Superior temporal gyrus (tissue), 1 donor: Measurements from ENCODE around the gene ATP11C.
A peak's percentile ranks its signal among the peaks of the same experiment; 100 is the strongest.

Experiments used
- DNase-seq: peaks from one replicate; pipeline ENCODE4 v3.0.0-alpha.2; 2016; ENCODE audit errors: extremely low spot score

ATP11C gene

GRCh38 chrX:139804482-139804881 lies 128.4 kb downstream of the ATP11C start:
- no peak for DNase-seq

GRCh38 chrX:139803224-139803623 lies 129.6 kb downstream of the ATP11C start:
- DNase-seq, result no peak

GRCh38 chrX:139802048-139802447 lies 130.8 kb downstream of the ATP11C start:
- no peak for DNase-seq

DNA sequence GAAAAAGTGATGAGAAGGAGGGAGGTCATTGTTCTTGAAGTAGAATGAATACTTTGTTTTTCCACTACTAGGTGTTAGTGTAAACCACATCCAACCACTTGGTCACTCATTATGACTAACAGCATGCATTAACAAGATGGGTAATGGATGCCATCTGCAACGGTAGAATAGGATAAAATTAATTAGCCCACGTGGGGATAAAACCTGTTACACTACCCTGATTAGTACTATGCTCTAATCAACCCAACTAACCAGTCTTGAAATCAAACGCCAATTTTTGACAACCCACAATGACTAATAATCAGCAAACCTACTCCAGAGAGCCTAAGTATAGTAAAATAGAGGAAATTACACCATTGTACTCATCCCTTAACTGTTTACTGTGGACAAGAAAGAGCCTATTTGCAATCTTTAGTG lies 131.4 kb downstream of the ATP11C start:
- no peak for DNase-seq

DNA sequence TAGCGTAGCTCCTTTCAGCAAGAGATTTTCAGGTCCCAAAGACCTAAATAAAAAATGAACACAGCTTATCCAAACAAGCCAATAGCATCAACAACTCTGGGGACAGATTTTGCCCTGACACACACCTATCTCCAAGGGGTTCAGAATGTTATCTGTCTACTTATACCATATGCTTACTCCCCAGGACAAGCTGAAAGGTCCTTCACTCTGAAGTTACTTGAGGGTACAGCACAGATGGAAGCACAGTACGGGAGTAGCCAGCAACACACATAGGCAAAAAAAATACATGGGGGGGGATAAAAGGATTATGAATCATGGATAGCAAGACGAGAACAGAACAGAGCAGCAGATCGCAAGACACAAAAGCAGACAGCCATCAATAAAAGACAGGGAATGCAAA lies 134.2 kb downstream of the ATP11C start:
- no peak for DNase-seq

DNA sequence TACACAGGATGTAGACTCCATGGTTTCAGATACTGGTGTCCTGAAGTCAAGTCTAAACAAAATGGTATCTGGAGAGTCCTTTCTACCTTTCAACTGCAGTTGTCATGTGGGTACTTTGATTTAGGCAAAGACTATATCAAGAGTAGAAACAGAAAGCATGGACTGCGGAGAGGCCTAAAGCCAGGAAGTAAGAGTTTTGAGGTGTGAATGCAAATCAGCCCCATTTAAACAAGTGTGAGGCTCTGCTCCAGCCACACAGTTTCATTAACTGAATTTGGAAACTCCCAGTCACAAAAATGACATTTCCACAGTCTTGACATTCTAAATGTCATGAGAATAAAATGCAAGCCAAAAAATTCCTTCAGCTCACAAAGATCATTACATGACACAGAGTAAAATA lies 137.7 kb downstream of the ATP11C start:
- DNase-seq, result no peak

DNA sequence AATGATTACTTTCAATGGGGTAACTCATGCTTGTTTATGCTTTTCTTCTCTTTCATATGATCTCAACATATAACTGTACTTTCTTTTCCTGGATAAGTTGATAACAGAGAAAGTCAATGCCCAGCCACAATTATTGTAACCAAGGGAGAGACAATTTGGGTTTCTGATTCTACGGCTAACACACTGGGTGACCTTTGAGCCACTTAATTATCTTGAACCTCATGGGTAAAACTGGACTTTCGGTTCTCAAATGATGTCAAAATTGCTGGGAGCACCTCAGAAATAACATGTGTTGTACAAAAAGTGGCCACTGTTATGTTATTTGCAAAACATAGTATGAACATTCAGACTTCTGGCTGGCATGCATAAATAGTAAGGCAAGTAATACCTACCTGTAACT lies 145.3 kb downstream of the ATP11C start:
- DNase-seq, result no peak

DNA sequence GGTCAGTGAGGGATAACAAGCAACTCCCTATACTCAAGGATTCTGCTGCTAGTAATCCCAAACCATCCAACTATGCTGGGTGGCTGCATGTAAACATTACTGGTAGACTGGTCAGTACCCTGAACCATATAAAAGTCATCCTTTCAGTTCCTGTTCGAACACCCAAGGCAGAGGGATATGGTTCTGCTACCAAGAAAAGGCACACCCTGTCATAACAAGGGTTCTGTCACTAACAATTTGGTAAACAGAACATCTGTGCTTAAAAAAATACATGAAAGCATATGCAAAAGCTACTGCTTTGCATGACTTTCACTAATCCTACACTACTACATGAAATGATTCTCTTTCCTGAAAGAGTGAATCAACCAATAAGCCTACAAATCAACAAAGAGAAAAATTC lies 148.0 kb downstream of the ATP11C start:
- DNase-seq, result no peak

DNA sequence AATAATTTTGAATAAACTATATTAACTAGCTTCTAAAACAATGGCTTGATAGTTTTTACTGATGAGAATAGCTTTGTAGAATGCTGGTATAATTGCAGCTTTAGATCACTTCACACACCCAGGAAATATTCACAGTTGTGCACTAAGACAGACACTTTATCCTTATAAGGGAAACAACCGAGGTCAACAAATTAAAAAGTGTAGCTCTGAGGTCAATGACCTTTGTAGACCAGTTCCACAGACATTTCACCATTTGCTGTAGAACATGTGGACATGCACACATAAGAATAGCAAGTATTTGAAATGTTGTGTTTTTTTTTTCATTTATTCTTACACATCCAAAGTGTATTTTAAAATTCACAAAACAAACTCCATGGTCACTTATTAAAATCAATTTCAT lies 148.9 kb downstream of the ATP11C start:
- DNase-seq, result no peak

DNA sequence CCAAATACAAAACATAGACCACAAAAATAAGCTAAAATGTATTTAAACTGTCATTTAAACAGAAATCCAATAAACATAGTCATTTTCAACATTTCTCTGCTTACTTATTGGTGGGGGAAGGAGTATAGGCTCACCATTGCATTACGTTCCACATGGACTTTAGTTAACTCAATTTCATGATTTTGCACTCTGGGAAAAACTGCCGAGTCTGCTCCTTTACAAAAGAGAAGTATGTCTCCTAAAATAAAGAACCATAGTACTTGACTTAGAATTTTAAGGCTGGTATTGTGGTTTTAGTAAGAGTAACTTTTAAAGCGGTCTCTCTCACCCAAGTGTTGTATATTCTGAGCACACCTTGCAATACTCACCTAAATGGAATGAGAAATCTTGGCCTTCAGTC lies 149.8 kb downstream of the ATP11C start:
- no peak for DNase-seq

- no peak for DNase-seq
These were observed 156.3 kb downstream of the ATP11C start for GRCh38 chrX:139776599-139776998.

DNA sequence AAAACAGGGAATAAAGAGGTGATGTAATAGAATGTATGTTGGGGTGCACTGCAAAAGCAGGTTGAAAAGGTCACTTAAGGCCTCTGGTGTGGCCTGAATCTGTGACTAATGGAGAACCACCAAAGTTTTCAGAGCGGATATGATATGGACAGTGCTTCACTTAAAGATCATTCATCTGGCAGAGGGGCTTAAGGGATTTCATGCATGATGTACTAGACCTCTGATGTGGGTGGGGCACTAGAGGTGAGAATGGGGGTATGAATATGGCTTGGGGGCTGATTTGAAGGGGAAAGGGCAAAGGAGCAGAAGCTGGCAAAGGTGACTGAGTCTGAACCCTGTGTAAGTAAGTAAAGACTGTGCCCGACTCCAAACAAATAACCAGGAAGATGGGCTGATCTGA lies 162.5 kb downstream of the ATP11C start:
- no peak for DNase-seq

GRCh38 chrX:139766545-139766983 lies 166.3 kb downstream of the ATP11C start:
- DNase-seq, result no peak

- DNase-seq, result no peak
These were observed 170.3 kb downstream of the ATP11C start for GRCh38 chrX:139762400-139763183.

DNA sequence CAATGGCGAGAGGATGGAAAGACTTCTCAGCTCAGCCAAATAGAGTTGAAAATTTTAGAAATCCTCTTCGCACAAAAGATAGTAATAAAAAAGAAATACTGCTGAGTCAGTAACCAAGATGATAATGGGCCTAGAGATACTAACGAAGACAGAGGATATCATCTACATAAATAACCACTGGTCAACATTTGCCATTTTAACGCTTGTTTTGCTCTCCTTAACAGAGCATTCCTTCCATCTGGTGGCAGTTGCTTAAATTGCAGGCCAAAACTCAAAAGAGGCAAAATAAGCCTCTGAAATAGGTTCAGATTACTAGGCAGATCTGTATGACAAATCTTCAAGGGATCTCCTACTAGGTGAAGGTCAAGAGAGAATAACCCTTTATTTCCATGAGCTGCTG lies 173.2 kb downstream of the ATP11C start:
- peak; percentile 17 for DNase-seq

DNA sequence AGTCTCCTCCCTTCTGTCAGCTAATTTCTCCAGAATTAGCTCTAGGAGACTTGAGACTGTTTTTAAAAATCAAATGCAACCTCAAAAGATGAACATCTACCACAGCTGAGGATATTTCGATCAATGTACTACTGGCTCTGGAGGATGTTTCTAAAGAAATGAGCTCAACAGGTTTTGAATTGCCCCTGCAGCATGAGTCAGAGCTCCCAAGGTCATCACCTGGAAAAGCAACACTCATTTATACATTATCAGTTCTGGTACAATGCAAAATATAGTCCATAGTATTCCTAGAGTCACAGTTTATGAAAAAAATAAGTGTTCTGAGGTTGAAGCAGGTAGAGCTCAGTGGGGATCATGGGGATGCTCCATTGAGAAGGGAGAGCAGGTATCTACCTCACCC lies 174.0 kb downstream of the ATP11C start:
- no peak for DNase-seq

DNA sequence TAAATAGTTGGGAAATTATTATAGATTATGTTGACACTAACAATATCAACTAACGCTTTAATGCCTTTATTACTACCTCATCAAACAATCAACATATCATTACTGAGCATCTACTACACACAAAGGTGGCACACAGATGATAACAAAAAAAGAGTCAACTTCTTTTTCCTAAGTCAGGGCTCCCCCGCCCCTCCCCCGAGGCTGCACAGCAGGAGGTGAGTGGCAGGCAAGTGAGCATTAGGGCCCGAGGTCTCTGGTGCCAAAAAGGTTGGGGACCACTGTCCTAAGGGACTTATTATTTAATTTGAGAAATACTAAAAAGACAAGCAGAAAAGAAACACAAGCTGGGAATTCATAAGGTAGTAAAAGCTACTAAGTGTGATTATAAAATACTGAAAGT lies 174.6 kb downstream of the ATP11C start:
- DNase-seq, result no peak

DNA sequence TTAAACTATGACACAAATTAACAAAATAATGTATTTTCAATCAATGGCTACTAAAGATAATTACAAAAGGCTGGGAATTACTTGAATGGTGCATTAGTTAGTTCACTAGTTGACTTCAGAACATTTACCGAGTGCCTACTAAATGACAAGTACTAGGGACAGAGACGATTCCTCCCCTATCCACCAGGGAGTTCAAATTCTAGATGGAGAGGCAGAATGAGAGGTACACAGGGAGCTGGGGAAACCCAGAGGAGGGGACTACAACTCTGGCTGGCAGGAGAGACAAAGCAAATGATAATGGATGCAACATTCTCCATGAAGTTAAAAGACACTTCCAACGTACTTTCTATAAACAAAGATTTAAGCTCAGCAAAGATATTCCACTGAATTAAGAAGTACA lies 181.8 kb downstream of the ATP11C start:
- no peak for DNase-seq

DNA sequence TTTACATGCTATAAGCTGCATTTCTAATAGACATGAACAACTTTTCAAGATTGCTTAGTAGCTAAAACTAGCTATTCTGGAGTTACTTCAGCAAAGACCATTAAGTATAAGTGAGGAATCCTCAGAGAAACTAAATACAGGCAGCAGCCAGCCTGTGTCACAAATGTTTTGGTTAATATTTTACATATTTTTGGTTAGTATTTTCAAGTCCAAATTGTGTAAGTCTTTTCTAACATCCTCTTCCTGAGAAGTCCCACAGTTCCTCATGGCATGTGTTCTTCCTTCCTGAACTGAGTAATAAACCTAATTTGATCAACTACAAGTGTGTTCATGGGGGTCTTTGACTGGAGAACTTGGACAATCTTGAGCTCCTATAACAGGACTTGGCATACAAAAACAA lies 182.5 kb downstream of the ATP11C start:
- no peak for DNase-seq

DNA sequence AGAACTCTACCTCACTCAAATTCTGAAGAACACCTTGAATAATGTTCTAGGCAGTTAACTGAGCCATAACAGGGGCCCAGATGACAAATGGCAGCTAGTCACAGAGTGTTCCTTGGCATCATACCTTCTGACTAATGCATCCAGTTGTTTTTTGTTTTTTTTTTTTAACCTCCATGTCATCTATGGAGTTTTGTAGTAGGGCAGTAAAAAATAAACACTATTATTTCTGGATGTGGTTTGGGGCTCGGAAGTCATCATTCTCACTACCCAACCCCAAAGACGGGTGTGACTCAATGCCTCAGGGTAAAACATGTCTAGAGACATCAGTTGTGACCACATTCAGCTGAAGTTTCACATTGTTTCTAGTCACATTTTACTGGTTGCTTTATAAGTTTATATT lies 193.7 kb downstream of the ATP11C start:
- no peak for DNase-seq

DNA sequence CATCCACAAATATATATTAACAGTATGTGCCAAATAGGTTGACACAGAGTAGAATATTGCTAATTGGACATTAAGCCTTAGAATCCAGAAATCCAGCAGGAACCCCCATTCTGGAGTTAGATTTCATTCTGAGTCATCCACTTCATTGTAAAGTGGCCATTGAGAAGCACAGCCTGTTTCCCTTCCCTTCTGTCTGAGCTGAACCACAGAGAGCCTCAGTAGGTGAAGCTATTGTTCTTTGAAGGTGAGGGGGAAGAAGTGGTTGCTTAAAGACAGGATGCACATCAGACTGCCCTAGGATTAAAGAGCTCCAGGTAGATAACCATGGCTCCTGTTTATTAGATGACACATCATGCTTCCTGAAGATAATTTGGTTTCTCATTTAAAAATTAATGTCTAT lies 194.3 kb downstream of the ATP11C start:
- no peak for DNase-seq

- DNase-seq, result no peak
These were observed 196.7 kb downstream of the ATP11C start for GRCh38 chrX:139736151-139736550.

DNA sequence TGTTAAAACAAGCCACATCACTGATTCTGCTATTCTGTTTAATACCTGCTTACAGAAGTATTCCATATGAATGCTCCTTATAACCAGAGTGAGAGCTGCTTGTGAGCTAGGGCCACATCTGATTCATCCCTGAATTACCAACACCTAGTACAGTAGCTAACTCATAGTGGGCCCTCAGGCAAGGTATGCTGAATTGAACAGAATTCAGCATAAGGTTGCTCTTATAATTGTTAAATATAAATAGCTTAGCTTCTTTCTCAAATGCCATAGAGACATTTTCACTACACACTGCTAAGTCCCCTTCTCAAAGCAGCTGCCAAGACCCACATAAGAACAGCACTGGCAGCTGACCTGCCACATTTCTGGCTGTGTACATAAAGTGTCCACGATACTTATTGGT lies 197.9 kb downstream of the ATP11C start:
- DNase-seq, result no peak

DNA sequence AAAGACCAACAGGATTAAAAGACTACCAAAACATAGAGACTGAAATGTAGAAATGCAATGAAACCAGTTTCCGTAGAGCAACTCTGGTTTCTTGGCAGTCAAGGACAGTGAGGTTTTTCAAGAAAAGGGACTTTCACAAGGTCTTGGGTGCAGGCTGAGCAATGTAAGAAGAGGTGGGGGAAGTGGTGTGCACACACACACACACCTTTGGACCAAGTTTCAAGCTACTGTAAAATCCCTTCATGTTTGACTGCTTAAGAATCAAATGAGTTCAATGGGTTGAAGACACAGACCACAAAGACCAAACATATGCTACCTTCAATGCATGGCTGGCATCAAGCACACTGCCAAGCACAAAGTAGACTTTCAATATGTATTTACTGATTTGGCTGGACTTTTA lies 207.1 kb downstream of the ATP11C start:
- DNase-seq, result no peak
